ENCODE results near the gene ERCC6. TPM values are rescaled to one million over a fixed set of nuclear protein-coding genes. Genes with fewer than 3 reads are reported as not detected.

Gene ERCC6
- 6.4 and 6.8 TPM in 2 replicates for polyA plus RNA-seq (2014; cell fraction: cytosol; rRNA removed)
- polyA plus RNA-seq (2014; cell fraction: nucleus; rRNA removed) = 6.7 and 8.2 TPM in 2 replicates

DNA sequence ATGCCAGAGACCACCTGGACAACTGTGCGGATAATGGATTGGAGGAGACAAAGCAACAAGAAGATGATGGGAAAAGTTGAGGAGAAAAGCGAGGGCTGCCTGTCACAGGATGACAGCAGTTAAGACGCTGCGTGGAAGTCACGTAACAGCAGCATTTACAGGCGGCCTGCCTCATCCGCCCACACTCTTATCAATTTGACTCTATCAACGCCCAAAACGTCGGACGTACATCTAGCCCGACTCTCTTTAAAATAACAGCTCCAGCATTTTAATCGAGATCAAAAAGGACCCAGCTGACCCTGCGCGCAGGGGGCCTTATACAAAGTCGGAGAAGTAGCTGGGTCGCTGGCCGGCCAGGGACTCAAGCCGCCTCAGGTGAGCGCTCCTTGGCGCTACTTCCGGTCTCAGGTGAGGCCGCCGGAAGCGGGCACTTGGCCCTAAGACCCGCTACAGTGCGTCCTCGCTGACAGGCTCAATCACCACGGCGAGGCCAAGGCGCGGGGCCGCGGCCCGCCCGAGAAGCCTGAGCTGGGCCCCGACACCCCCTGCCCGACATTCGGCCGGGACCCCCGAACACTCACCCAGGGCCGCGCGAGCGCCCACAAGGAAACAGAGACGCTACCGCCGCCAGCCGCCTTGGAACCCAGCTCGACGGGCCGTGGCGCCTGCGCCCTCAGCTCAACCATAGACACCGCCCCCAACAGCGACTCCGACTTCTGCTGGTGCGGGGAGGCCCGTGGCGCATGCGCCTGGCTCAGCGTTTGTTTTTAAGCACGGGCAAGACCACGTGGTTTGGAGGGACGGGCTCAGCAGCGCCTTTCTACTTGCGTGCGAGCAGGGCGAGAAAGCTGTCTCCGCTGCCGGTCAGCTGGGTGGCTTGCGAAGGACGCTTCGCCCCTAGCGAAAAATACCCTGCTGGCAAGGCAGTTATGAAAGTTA lies at the start of gene ERCC6:
TSS of gene ERCC6 (minus strand) at position 741 of the 939 bp plus-strand sequence.
- peak; percentile 98 for DNase-seq (ENCODE audit: low spot score)

- no peak for DNase-seq (ENCODE audit: low spot score)
Observed at GRCh38 chr10:49587981-49588380, 49.1 kb upstream of the ERCC6 start.

GRCh38 chr10:49585387-49585786 lies 46.5 kb upstream of the ERCC6 start:
- DNase-seq (ENCODE audit: low spot score) = no peak

DNA sequence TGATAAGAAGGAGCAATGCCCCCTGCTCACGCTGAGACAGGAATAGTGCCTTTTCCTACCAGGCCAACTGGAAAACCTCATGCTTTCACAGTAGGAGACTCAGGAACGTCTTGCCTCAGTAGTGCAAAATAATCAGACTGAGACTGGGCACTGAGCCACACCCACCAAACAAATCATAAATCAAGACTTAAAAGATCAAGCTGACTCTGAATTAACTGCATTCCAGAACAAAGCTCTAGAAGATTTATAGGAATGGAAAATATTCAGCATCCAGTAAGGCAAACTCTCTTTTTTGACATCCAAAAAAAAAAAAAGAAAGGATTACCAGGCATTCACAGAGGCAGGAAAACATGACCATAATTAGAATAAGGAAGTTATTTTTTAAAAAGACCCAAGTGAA lies 40.7 kb upstream of the ERCC6 start:
- no peak for DNase-seq (ENCODE audit: low spot score)

GRCh38 chr10:49578392-49578791 lies 39.5 kb upstream of the ERCC6 start:
- no peak for DNase-seq (ENCODE audit: low spot score)

DNA sequence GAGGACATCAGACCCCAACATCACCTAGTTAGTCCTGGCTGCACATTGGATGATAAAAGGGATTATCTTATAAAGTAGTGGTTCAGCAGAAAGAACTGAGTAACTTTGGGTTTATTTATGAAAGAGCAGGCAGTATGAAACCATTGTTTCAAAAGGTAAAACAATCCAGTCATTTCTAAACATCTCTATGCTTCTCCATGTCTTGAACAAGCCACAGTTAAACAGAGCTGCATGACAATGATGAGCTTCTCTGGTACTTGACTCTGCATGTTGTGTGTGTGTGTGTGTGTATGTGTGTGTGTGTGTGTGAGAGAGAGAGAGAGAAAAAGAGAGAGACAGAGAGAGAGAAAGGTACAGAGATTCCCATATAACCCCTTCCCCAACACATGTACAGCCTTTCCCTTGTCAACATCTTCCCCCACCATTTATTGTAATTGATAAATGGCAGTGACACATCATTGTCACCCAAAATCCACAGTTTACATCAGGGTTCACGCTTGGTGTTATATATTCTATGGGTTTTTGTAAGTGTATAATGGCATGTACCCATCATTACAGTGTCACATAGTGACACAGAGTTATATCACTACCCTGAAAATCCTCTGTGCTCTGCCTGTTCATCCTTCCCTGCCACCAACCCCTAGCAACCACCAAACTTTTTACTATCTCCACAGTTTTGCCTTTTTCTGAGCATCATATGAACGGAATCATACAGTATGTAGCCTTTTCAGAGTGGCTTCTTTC lies 38.4 kb upstream of the ERCC6 start:
- DNase-seq (ENCODE audit: low spot score) = no peak

DNA sequence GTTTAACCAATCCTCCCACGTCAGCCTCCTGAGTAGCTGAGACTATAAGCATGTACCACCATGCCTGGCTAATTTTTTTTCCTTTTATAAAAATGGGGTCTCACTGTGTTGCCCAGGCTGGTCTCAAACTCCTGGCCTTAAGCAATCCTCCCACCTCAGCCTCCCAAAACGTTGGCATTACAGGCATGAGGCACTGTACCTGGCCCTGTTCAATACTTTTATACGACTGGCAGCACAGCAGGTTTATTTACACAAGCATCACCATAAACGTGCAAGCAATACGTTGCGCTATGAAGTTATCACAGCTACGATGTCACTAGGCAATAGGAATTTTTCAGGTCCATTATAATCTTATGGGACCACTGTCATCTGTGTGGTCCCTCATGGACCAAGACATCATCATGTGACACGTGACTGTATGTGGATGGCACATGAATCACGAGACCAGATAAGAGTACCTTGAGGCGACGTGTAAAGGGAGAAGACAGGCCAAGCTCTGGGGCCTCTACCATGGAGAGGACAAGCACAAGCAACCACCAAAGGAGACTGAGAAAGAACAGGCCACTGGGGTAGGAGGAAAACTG lies 36.7 kb upstream of the ERCC6 start:
- DNase-seq (ENCODE audit: low spot score) = no peak

DNA sequence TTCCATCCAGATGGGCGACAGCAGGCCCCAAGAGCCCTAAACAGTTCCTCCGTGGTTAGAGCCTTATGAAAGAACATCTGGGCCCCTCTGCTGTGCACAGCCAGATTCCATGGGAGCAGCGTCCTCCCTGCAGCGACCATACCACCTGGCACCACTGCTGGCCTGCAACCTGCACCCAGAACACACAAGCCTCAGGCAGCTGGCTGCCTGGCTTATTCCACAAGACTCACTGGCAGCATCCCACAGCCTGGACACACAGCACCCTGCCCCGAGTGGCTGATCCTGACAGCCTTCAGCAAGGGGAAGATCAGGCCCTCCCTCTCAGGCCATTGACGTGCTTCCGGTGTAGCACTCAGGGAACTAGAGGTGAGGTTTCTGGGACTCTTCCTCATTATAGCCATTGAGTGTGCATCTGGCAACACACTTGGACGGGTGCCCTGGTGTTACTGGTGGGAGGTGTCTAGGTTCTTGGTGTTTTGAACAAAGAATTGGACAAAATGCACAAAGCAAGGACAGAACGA lies 33.7 kb upstream of the ERCC6 start:
- DNase-seq (ENCODE audit: low spot score) = no peak

DNA sequence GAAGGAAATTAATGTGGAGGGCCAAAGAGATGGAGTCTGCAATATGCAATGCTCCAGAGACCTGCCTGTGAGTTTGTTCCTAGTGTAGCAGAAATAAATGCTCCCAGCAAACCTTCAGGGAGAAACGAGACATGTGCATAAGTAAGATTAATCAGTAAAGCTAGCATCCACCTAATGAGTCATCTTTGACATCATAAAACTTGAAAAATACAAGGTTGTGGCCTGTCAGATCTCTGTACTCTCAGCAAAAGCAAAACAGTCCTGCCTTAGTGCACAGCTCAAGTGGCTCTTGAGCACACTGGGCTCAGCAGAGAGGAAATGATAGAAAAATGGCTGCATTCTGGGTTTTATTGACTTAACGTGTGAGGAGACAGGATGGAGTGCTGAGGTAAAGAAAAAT lies 32.5 kb upstream of the ERCC6 start:
- no peak for DNase-seq (ENCODE audit: low spot score)

DNA sequence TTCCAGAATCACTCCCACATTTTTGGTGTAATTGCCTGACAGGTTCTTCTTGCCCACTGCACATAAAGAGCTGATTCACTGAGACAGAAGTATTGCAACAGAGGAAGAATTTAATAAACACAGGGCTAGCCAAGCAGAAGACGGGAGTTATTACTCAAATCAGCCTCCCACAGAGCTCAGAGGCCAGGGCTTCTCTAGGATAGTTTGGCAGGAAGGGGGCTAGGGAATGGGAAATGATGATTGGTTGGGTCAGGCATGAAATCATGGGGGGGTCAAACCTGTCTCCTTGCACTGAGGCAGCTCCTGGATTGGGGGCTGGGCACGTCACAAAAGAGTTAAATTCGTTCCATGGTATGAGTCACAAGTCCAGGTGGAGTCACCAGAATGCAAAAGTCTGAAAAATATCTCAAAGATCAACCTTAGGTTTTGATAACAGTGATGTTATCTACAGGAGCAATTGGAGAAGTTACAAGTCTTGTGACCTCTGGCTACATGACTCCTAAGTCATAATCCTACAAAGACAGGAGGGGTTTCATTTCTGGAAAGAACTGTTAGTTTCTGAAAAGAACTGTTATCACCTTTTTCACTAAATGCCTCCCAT lies 30.2 kb upstream of the ERCC6 start:
- DNase-seq (ENCODE audit: low spot score) = no peak

- DNase-seq (ENCODE audit: low spot score) = no peak
Observed at GRCh38 chr10:49568235-49568634, 29.3 kb upstream of the ERCC6 start.

- no peak for DNase-seq (ENCODE audit: low spot score)
Observed at GRCh38 chr10:49567810-49568209, 28.9 kb upstream of the ERCC6 start.

- DNase-seq (ENCODE audit: low spot score) = no peak
Observed at GRCh38 chr10:49564461-49565009, 25.6 kb upstream of the ERCC6 start.

DNA sequence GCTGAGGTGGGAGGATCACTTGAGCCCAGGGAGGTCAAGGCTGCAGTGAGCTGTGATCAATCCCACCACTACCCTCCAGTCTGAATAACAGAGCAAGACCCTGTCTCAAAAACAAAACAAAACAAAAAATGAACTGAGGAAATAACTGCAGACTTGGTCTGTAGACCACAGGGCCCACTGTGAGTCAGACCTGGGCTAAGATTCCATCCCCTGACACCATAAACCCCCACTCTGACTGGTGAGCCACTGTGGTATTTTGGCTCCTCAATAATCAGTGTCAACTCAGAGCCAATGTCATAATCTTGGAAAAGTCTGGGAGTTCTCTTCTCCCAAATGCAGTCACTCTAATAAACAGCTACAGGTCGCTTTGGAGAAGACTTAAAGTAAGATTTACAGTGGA lies 24.0 kb upstream of the ERCC6 start:
- no peak for DNase-seq (ENCODE audit: low spot score)

DNA sequence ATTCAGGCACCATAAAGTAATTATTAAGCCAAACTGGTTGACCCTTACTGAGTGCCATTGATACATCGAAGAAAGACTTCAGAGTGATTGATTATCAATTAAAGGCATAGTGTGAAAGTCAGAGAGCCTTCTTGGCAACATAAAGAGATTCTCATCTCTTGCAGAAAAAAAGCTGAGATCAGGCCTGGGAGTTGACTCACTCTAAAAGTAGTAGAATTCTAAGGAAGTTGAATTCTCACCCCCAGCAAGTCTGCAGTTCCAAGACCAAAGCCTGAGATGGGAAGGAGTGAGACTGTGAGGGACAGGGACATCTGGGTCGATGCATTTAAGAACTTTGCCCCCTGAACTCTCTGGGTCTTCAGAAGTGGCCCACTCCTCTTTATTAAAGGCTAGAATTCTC lies 21.6 kb upstream of the ERCC6 start:
- no peak for DNase-seq (ENCODE audit: low spot score)

DNA sequence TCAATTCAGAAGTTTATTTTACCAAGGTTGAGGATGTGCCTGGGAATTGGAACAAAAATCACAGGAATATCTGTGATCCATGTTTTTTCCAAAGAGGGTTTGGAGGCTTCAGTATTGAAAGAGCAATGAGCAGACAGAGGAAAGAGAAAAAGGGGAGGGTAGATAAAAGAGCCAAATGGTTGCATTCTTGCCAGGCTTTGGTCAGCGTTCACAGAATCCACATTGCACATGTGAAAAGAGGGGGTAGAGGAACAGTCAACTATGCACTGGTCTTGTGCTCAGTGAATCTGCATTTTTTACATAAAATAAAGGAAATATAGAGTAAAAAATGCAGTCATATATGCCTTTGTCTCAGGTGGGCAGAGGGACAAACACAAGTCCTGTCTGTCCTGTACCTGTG lies 20.6 kb upstream of the ERCC6 start:
- DNase-seq (ENCODE audit: low spot score) = no peak

- no peak for DNase-seq (ENCODE audit: low spot score)
Observed at GRCh38 chr10:49558190-49558589, 19.3 kb upstream of the ERCC6 start.

DNA sequence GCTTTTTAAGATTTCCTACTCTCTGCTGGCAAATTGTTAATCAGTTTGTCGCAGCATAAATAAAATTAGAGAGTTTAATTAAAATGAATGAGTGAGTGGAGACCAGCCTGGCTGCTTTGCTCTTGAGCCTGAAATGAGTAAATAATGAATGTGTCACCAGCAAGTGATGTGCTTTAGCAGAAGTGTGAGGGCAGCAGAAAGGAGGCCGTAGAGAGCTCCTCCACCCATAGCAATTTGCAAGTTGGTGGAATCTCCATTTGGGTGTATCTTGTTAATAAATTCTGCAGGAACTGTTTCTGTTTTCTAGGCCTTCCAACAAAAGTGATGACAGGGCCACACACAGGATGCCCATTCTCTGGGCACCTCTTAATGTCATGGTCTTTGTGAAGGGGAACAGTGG lies 18.8 kb upstream of the ERCC6 start:
- DNase-seq (ENCODE audit: low spot score) = no peak

GRCh38 chr10:49556723-49557122 lies 17.8 kb upstream of the ERCC6 start:
- no peak for DNase-seq (ENCODE audit: low spot score)

- no peak for DNase-seq (ENCODE audit: low spot score)
Observed at GRCh38 chr10:49552277-49552676, 13.4 kb upstream of the ERCC6 start.

- DNase-seq (ENCODE audit: low spot score) = no peak
Observed at GRCh38 chr10:49550563-49550962, 11.6 kb upstream of the ERCC6 start.

All from SK-N-DZ (cell line).